Prostate gland (tissue), 2 donors: ENCODE measurements around the gene BCKDK. TPM values are rescaled to one million over a fixed set of nuclear protein-coding genes. Genes with fewer than 3 reads are reported as not detected.
"Not testable (repeated sequence)": the region's sequence is repeated elsewhere in the genome, so short reads cannot be mapped to it uniquely, and the experiment has no call there.

ENCODE experiments used
- DNase-seq: peaks from one replicate; pipeline ENCODE4 v3.0.0-alpha.2; 2019; ENCODE audit warnings: low spot score
- H3K27ac ChIP-seq, 2 donors: fragments of 200-600 bp; sonication (generic); 2 replicates each; pipeline ENCODE4 v1.5.1; 2017 to 2019
- H3K27me3 ChIP-seq: fragments of 200-600 bp; sonication (generic); replicated peaks from 2 replicates; pipeline ENCODE4 v1.5.1; 2019; ENCODE audit not compliant: insufficient read depth
- H3K36me3 ChIP-seq, 2 donors: fragments of 200-600 bp; sonication (generic); 1 replicate in 1 of 2; 2 replicates in 1 of 2; pipeline versions ENCODE4 v1.5.1 to v1.8.1; 2017 to 2019
- H3K4me1 ChIP-seq: fragments of 200-600 bp; sonication (generic); replicated peaks from 2 replicates; pipeline ENCODE4 v1.5.1; 2019
- H3K4me3 ChIP-seq, 2 donors: fragments of 200-600 bp; sonication (generic); 2 replicates each; pipeline ENCODE4 v1.5.1; 2017 to 2019
- H3K9me3 ChIP-seq: fragments of 200-600 bp; sonication (generic); 2 replicates; pipeline ENCODE4 v1.5.1; 2017
- CTCF ChIP-seq, 4 experiments: fragments of 200-600 bp in 2 of 4; fragments of 450-650 bp in 2 of 4; sonication (generic) in 2 of 4; IDR thresholded peaks; 1 replicate in 3 of 4; 2 replicates in 1 of 4; pipeline ENCODE4 v1.5.1; 2016 to 2019; ENCODE audit warnings: antibody characterized with exemption in 4 of 4, mild to moderate bottlenecking in 2 of 4, moderate library complexity in 2 of 4
- POLR2A ChIP-seq: fragments of 450-650 bp; IDR thresholded peaks from one replicate; pipeline ENCODE4 v1.6.1; 2016; ENCODE audit warnings: antibody characterized with exemption, mild to moderate bottlenecking
- POLR2AphosphoS5 ChIP-seq: sonication (generic); formaldehyde crosslinking; IDR thresholded peaks from one replicate; pipeline ENCODE4 v1.6.1; 2017; ENCODE audit warnings: antibody characterized with exemption
- WGBS: methylation state at CpG from one replicate; pipeline ENCODE4 v1.1.5; 2018; 5-methylcytosine and 5-hydroxymethylcytosine counted together
- intact Hi-C: fragments of 100-400 bp; cut with DNase I; formaldehyde crosslinking; loops from one replicate; pipeline ENCODE4 v1.14.2; 2022
- total RNA-seq, 2 donors: library from RNA; depleted of rRNA; stranded (reverse); fragments of >200 nt; gene quantifications; one replicate each; pipeline ENCODE4 v1.1.0, GENCODE V29; 2016

BCKDK gene
- total RNA-seq, 2 donors from 2014 or later, result 78.5 to 80.6 TPM

- peaks cover 0 to 3% of the 10 kb centered on the region in 2 donors for H3K36me3 ChIP-seq
- H3K9me3 ChIP-seq, result no peaks in the 10 kb centered on the region
- no peaks in the 10 kb centered on the region for H3K27me3 ChIP-seq
- intact Hi-C loops, result loop anchor here (5.0 to 10.0 kb wide), 2 partner anchors 49 to 108 kb away; partner anchors contain the start of gene HSD3B7
- H3K4me1 ChIP-seq, result no peaks in the 10 kb centered on the region
- H3K4me3 ChIP-seq, result no peak overlapping the region
- H3K27ac ChIP-seq, result no peak overlapping the region
- WGBS, result 28% methylated on average over 16 of the region's 17 CpGs
- no peak for TF ChIP-seq POLR2AphosphoS5
- no peak for TF ChIP-seq POLR2A
- TF ChIP-seq CTCF (IDR thresholded peaks at IDR 0.05), result no peak
- no peak for DNase-seq
Measured at GRCh38 chr16:31093132-31093703, 15.0 kb upstream of the BCKDK start.

GRCh38 chr16:31094088-31094423 lies 14.1 kb upstream of the BCKDK start:
- Histone ChIP-seq H3K27me3 (no peaks in the 10 kb centered on the region), H3K36me3 (peaks cover 0 to 3% of the 10 kb centered on the region in 2 donors), H3K4me3 (peak overlapping the region; percentile 58 to 60), H3K27ac (peak overlapping the region; percentile 82), H3K9me3 (no peaks in the 10 kb centered on the region), H3K4me1 (no peaks in the 10 kb centered on the region)
- no peak for DNase-seq
- TF ChIP-seq POLR2A (no peak), CTCF (IDR thresholded peaks at IDR 0.05) (no peak), POLR2AphosphoS5 (no peak)
- 0% methylated on average over 20 of the region's 20 CpGs for WGBS
- intact Hi-C loops, result loop anchor here (2.0 to 10.0 kb wide), 3 partner anchors 19 to 109 kb away; partner anchors contain the start of genes HSD3B7, ZNF646 and ZNF668

GRCh38 chr16:31094424-31095120 lies 13.6 kb upstream of the BCKDK start, which contains the start of gene VKORC1:
TSS of gene VKORC1 (minus strand) at chr16:31094797. CDS start at chr16:31094729, 68 bp downstream.
- DNase-seq, result peak; percentile 96
- TF ChIP-seq CTCF (IDR thresholded peaks at IDR 0.05) (peak in 2 of 4 experiments; percentile 34 to 46), POLR2AphosphoS5 (peak; percentile 97), POLR2A (peak; percentile 81)
- WGBS, result under 1% methylated on average over 56 of the region's 69 CpGs
- peak within 1 kb of the TSS; percentile 82 for H3K27ac ChIP-seq
- H3K4me1 ChIP-seq, result no peaks in the 10 kb centered on the region
- H3K9me3 ChIP-seq, result no peaks in the 10 kb centered on the region
- H3K27me3 ChIP-seq, result no peaks in the 10 kb centered on the region
- H3K4me3 ChIP-seq, result peak within 1 kb of the TSS; percentile 58 to 60
- intact Hi-C loops, result loop anchor here (2.0 to 10.0 kb wide), 3 partner anchors 20 to 110 kb away; partner anchors contain the start of genes HSD3B7, ZNF646 and ZNF668
- peaks cover 0 to 3% of the 10 kb centered on the region in 2 donors for H3K36me3 ChIP-seq

- Histone ChIP-seq H3K4me3 (no peak overlapping the region), H3K27me3 (no peaks in the 10 kb centered on the region), H3K4me1 (no peaks in the 10 kb centered on the region), H3K36me3 (no peaks in the 10 kb centered on the region), H3K27ac (no peak overlapping the region), H3K9me3 (no peaks in the 10 kb centered on the region)
- intact Hi-C loops, result loop anchor here (10.0 kb wide), 1 partner anchor 115 kb away; the partner anchor contains the start of gene HSD3B7
- no peak for DNase-seq
- no peak for TF ChIP-seq POLR2A
- TF ChIP-seq CTCF (IDR thresholded peaks at IDR 0.05), result no peak
- no peak for TF ChIP-seq POLR2AphosphoS5
- WGBS, result 62% methylated on average over 4 of the region's 4 CpGs
Measured at GRCh38 chr16:31099860-31100638, 8.1 kb upstream of the BCKDK start.

- H3K9me3 ChIP-seq, H3K36me3 ChIP-seq, intact Hi-C loops, H3K4me1 ChIP-seq, H3K27me3 ChIP-seq, H3K4me3 ChIP-seq, DNase-seq, H3K27ac ChIP-seq: not testable (repeated sequence)
- WGBS, result 76% methylated on average over 13 of the region's 13 CpGs
Measured at GRCh38 chr16:31100876-31101641, 7.1 kb upstream of the BCKDK start.
